Stimulated activated CD8-positive, alpha-beta memory T cell treated with anti-CD3 and anti-CD28 coated beads, Interleukin-12 subunit alpha, Interleukin-12 subunit beta, amount 100 ng/mL, for 4 hours (primary cell): ENCODE results near the gene PPP2R2B.

Experiments
- DNase-seq: peaks from one replicate; pipeline ENCODE4 v3.0.0-alpha.2; 2020; ENCODE audit warnings: low read depth

Gene PPP2R2B

DNA sequence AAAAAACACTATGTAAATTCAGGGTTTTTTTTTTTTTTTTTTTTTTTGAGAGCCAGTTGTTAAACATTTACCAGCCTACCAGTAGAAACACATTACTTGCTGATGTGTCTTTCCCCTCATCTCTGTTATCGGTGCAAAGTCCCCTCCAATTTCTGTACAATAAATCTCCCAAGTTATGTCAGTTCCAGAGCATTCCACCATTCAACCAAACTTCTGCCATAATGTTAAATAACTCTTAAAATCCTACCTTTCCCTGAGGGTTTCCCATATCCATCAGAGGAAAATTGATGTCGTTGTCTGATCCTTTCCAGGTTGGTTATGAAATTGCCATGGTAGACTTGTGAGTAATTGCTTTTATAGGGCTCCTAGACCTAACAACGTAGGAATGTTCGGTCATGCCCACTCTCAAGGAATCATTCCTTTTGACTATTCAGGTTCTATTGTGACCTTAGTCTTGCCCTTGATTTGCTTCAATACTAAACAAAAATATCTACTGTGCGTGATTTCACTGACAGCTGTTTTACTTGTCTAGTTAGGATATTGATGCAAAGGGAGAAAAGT lies 5.6 kb upstream of the PPP2R2B start:
- no peak for DNase-seq

DNA sequence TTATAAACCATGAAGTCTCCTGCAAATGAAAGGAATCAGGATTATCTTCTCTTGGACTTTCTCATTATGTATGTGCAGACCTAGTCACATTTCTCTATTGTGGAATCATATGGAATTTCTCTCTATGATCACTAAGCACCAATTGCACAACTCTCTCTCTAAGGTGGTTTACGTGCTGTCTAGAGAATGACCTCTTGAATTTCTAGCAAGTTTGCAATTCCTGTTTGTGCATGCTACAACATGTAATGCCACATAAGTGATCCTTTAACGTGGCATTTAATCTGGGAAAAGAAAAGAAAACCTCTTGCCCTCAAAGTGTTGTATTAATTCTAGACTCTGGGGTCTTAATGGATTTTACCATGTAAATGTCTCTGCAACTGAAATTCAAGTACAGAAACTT lies 5.0 kb upstream of the PPP2R2B start:
- no peak for DNase-seq

DNA sequence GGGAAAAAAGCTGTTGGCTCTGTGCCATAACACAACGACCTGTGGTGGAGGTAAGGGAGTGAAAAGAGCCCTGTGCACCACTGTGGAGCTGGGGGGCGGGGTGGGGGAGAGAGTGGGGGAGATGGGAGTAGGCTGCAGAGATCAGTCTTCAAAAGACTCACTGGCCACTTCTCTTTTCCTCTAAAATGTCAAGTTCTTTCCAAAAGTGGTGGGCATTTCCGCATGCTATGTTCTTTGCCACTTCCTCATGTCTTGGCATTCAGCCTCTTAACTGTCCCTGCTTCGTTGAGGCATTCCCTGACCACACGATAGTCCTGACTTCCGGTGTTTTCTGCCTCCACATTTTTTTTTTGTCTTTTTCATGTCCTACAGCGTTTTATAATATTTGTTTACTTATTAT lies 2.4 kb upstream of the PPP2R2B start:
- DNase-seq, result no peak

DNA sequence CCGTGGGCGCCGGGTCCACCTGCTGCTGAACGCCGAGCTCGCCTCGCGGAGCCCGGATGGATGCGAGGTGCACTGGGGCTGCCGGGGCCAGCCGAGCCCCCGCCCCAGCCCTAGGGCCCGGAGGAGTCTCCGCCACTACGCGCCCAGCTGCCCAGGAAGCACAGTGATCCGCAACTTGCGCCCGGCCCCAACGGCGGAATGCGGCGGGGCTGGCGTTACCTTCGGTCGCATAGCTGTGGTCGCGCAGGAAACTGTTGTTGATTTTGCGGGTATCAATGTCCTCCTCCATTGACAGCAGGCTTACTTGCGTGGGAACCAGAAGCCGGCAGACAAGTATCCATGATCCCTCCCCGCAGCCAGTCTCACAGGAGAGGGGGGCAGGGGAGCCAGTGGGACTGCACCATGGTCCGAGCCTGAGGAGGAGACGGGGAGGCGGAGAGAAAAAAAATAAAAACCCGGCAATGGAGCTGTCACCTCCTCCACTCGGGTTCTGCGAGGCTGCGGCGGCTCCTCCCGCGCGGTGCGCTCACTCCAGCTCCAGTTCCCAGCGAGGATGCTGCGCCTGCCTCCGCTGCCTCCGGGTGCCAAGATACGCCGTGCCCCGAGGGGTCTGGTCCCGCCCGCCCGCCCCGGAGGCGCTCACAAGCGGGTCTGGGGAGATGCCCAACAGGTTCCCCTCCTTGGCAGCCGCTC lies 628 bp downstream of the PPP2R2B start:
- DNase-seq, result peak; percentile 8

DNA sequence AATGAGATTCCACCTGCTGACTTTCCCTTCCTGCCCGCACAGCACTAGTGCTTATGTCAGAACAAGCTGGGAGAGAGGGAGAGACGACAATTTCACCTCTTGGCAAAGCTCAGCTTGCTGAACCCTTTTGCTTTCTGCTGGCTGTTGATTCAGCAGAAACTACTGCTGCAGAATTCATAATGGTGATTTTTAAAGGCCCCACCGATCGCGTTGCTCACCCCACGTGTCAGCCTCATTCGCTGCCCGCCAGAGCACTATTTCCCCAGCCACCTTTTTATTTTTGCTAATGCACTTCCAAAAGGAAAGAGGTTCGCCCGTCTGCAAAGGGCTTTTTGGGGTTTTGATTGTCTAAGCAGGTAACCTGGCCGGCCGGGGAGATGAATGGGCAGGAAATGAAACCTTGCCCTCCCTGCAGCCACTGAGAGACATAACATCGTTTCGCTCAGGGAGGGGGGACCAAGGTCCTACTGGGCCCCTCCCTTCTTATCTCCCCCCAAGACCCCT lies 1.3 kb downstream of the PPP2R2B start:
- DNase-seq, result no peak

DNA sequence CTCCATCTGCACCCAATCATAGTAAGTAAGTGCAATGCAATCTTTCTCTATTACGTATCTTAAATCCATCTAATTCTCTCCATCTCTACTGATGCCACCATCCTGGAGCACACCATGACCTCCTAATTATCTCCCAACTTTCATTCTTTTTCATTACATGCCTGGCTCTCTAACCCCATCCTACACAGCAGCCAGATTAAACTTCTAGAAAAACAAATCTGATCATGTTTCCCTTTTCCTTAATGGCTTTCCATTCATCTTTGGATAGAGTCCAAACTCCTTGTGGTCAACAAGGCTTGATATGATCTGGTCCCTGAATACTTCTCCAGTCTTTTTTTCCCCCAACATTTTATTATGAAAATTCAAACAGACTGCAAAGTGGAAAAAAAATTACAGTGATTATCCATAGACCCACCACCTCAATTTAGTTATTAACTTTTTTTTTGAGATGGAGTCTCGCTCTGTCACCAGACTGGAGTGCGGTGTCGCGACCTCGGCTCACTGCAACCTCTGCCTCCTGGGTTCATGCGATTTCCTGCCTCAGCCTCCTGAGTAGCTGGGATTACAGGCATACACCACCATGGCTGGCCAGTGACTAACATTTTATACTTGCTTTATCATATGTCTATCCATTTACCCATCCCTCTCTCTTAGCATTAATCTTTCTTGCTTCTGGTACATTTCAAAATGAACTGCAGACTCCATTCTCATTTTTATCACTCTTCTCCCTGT lies 5.2 kb downstream of the PPP2R2B start:
- DNase-seq, result no peak

DNA sequence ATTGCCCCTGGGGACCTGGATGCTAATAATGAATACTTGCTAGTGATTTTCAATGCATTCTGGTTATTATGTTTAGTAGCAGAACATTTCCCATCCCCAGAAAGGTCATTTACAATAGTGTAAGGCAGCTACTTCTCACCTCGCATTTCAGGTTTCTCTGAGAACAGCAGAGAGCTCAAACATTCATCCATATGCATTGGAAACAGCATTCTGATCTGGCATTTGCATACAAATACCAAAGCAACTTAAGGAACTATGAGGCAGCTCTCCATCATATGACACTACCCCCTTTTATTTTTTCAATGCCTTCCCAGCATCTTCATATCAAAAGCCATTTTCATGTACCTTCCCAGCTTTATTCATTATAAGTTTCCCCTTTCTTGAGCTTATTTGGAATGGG lies 6.4 kb downstream of the PPP2R2B start:
- no peak for DNase-seq

DNA sequence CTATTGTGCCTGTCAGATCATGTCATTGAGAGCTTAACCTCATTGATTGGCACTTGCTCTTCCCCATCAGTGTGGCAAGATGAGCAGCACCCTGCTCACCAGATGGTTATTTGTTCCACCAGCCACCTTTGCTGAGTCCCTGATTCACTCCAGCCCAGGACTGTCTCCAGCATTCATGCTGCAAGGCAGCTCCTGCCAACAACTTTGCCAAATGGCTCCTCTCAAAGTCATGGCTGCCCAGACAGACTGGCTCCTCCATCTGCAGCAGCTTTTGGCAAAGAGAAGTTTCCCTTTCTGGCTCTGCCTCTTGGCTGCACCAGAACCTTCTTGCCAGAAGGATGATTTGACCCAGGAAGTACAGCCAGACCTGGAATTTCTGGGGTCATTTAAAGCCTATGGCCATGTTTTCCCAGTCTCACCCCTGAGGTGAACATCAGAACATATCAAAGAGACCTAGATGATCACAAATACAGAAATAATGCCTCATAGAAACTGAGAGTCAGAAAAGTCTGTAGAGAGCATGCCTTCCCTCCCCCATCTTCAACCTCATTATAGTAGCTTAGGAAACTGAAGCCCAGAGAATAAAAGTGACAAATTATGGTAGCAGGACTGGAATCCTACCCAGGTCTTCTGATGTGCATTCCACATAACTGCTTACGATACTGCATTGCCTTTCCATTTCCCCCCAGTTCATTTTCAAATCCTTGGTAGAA lies 10.4 kb downstream of the PPP2R2B start:
- no peak for DNase-seq

DNA sequence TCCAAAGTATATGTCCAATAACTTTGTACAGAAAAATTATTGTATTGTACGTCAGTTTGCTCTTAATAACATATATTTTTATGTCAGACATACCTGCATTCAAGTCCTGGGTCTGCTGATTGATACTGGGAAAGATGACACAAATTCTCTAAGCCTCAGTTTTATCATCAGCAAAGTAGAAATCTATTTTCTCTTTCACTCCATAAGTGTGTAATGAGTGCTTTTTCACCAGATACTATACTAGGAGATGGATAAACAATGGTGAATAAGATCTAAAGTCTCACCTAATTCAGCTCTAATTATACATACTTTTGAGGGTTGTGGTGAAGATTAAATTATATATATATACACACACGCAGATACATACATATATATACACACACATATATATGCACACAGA lies 12.3 kb downstream of the PPP2R2B start:
- no peak for DNase-seq

DNA sequence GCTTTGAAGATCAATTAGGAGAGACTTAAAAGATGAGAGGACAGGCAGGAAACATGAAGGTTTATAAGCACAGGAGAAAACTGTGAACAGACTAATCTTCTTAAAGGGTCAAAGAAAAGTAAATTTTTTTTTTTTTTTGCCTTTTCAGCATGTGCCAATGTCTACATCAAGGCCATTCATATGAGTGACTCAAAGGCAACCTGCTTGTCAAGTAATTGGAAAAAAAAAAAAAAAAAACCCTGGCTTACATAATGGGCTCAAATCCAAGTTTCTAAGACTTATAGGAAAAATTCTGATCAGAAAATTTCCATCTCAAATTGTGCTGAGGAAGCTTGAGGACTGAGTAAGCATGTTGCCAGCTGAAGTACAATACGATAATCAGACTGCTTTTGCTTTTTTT lies 15.9 kb downstream of the PPP2R2B start:
- DNase-seq, result no peak

DNA sequence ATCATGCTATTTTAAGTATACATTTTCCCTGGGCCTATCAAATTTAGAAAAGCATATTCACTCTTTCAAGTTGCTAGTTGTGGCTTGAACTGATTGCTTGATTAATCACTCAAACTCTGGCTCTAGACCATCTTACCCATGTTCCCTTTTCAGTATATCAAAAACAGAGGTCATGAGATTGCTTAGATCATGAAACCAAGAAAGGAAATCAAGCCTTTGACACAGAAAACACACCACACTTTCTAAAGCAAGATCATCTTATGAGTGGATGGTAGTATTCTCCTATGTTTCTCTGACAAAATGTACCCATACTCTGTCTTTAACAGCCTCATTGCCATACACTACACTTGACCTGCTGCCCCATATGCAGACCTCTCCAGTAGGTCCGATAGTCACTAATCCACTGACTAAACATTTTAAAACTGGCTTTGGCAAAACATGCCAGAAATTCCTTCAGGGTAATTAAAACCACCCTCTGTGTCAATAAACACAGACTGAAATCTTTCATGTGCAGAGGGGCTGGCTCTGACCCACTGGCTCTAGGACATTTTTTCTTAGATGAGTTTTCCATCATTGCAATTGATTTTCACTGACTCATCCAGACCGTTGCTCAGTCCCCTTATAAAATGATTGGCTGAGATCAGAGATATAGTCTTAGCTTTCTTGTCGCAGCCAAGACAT lies 18.2 kb downstream of the PPP2R2B start:
- no peak for DNase-seq

DNA sequence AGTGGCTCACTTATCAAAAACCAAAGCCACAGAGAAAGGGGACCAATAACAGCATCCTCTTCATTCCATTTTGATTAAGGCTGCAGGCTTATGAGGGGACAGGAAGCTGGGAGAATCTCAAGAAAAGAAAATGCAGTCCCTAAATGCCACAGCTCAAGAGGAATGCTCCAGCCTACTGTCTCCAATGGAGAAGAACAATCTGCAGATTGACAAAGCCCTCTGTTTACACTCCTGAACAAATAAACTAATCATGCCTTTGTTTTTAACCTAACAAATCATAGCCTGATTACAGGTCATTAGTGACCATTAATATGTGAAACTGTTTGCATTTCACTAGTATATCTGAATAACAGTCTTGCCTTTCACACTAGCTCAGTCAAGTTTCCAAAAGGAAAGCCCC lies 26.5 kb downstream of the PPP2R2B start:
- DNase-seq, result no peak

DNA sequence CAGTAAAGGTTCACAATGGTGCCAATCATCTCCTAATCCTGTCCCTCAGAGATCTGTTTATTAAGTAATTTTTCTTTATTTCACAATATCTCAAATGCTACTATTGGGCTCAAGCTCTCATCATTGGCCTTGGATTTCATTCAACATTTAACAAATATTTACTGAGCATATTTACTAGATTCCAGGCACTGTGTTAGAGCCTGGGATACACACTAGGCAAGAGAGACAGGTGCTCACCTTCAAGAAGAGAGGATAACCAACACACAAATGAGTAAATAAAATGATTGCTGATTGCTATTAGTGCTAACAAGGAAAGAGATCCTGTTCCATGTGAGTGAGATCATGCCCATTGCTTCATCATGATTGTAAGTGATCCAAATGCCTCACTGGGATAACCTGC lies 27.4 kb downstream of the PPP2R2B start:
- DNase-seq, result no peak

DNA sequence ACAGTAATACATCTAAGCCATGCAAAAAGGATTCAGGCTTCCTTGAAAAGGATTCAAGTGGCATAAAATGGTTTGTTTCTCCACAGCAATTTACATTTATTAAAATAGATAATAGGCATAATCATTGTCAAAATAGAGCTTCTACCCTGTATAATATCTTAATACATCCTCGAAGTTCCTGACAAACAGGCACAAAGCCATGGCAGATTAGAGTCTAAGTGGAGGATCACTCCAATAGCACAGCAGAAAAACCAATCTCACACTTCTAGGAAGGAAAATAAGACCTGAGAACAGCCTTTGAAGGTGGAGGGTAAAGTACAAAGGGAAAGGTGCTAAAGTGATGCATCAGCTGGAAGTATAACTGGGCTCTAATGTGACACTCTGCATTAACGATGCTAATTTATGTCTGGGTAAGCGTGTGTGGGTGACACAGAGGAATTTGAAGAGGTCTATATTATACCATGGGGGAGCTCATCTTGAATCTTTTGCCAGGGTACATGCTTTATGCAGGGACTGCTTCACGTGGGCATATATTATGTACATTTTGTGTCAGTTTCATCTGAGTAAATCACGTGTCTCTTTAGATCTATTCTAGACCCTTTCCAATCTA lies 28.8 kb downstream of the PPP2R2B start:
- no peak for DNase-seq

DNA sequence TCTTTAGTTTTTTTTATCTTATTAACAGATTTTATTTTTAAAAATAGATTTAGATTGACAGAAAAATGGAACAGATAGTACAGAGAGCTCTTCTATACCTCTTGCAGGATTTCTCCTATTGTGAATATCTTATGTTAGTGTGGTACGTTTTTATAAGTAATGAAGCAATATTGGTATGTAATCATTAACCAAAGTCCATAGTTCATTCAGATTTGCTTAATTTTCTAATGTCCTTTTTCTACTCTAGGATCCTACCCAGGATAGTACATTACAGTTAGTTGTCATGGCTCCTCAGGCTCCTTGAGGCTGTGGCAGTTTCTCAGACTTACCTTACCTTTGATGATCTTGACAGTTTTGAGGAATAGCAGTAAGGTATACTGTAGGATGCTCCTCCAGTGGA lies 30.4 kb downstream of the PPP2R2B start:
- no peak for DNase-seq

DNA sequence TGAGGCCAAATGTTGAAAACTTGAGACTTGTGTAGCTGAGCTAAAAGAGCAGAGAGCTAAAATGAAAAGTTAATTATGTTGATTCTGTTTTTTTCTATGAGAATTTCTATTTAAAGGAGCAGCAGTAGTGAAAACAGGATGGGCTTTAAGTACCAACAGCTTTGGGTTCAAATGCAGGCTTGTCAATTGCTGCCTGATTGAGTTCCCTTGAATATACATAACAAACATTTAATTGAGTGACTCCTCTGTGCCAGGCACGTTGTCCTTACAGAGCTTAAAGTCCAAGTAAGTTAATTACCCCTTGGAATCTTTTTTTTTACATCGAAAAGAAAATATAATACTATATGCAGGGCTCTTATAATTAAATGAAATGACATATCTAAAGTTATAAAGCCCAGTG lies 38.5 kb downstream of the PPP2R2B start:
- no peak for DNase-seq

DNA sequence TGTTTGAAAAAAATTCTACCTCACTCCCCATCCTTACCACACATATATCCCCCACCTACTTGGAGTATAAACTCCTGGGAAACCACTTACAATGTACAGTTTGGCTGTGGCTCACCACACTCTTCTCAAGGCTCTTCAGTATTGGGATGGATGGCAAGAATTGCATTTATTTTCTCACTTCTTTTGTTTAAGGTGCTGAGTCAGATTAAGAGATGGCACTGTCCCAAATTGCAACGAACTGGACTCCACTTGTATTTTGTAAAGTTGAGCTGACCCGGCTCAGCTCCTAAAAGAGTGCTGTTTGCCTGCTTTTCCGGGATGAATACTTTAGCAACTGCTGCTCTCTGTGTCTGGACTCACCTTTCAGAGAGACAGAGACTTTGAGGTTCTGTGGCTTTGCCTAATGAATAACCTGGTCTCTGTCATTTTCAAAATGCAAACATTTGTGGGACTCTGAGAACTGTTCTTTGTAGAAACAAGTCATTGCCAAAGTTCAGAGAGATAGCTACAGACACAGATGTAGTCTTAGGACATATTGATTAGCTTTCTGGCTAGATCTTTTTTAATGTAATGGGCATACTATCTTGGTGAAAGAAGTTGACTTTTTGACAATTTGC lies 42.2 kb downstream of the PPP2R2B start:
- no peak for DNase-seq

DNA sequence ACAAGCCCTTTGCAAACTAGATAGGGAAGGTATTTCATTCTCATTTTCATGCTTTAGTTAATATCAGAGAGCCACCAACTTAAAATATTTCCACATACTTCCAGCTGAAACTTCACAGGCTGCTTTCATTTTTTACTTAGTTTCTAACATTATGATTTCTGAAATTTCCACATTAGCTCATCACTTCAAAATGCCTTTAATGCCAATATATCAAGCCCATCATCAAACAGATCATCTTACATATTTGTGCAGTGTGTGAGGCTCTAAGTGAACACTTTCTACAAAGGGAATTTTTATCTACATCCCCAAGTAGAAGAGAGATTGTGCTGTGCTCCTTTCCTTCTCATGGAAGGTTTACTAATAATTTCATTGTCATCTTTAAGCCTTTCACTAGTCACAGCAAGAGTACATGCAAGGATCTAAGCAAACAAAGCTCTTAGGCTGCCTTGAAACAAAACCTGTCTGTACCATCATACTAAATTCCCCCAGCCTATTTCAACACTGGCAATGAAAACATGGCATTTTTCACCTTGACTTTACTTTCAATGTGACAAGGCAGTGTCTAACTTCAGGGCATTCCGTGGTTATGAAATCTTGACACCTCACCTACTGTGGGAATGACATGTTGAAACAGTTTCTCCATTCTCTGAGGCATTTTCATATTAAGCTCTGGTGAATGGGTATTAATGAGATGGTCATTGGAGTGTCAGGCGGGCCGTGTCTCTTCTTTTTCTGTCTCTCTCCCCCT lies 45.4 kb downstream of the PPP2R2B start:
- DNase-seq, result no peak

DNA sequence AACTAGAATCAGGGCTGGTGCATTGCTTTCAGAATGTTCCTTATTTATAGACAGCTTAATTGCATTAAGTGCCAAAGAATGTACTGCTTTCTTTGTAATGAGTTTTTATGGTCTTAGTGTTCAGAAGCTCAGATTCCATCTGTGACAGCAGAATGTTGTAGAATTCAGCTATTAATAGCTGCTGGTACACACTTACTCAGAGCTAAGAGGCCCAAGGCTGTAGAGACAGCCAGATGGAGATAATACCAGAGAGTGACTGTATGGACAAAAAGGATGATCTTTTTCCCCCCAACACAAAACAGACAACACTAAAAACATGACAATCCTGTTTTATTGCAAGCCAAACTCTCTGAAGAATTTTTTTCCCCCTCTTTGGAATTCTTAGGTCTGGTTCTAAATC lies 50.2 kb downstream of the PPP2R2B start:
- DNase-seq, result no peak

DNA sequence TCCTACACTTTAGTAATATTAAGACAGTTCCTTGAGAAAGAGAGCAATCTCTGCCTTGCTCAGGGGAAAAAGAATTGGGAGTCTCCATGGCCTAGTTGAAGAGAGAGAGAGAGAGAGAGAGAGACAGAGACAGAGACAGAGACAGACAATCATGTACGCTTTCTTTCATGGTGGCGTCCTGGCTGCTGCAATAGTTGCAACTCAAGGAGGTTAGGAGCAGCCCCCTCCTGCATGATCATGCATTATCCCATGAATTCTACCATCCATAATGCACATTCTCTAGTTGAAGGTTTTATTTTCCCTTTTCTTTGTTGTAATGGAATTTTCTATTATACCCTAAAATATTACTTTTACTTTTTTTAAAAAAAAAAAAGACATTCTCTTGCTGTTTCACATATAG lies 50.7 kb downstream of the PPP2R2B start:
- DNase-seq, result no peak

DNA sequence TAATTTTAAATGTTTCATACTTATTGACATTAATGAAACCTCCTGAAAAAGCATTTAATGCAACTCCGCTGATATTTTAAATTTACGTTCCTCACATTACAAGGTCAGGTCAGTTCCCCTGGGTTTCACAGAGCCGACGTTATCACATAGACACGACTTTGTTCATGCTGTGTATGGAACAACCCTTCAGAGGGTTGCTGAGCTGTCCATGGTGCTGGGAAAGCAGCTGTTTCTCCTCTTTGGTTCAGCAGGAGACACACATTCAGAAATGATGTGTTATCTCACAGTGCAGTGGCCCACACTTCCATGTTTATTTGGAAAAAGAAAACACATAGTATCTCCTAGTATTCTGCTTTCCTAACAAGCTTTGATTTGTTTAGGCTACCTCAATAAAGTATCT lies 53.5 kb downstream of the PPP2R2B start:
- no peak for DNase-seq
